Measurements from ENCODE around the gene GALNTL6. TPM values are rescaled to one million over a fixed set of nuclear protein-coding genes. Genes with fewer than 3 reads are reported as not detected.

The GALNTL6 gene
- polyA plus RNA-seq, 4 donors = 0.30 to 0.45 (median 0.31) TPM; not detected in 1

DNA sequence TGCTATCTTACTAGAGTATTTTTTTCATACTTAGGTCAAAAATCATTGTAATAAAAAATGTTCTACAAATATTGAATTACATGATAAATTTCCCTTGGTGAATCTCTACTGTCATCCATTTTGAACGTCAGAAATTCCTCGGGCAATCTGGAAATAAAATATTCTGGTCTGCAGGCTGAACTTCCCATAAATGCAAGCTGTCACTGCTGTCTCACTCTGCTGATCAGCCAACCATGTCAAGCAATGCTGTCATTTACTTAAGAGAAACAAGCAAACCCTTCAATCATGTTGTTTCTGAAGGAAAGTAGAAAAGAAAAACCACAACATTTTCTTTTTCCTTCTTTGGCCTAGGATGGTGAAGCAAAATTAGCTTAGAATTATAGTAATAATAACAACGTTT is 841.3 kb downstream of the GALNTL6 start:
- no peaks in the 10 kb centered on the region for H3K36me3 ChIP-seq (ENCODE audit: control insufficient read depth in 3 of 3, insufficient read depth in 2 of 3, low read depth in 1 of 3, low read length in 3 of 3)
- no peak overlapping the region for H3K27ac ChIP-seq (ENCODE audit: low read depth in 1 of 3, low read length in 2 of 3)
- H3K4me3 ChIP-seq (ENCODE audit: low read depth in 1 of 3, low read length in 3 of 3) = no peak overlapping the region
- 71 to 73% (median 72%) methylated on average over 3 of the region's 3 CpGs for WGBS, 3 donors
- DNase-seq (no peak), FAIRE-seq (no peak)
- no peaks in the 10 kb centered on the region for H3K27me3 ChIP-seq (ENCODE audit: control insufficient read depth in 3 of 3, insufficient read depth in 3 of 3, low read length in 3 of 3)
- no peaks in the 10 kb centered on the region for H3K9me3 ChIP-seq (ENCODE audit: control insufficient read depth in 2 of 2, insufficient read depth in 1 of 2, low read depth in 1 of 2, low read length in 1 of 2)
- H3K4me1 ChIP-seq (ENCODE audit: control insufficient read depth in 3 of 3, insufficient read depth in 2 of 3, low read depth in 1 of 3, low read length in 2 of 3) = peaks cover 0 to 11% (median 0%) of the 10 kb centered on the region in 3 donors

GRCh38 chr4:172656055-172656454 is 842.9 kb downstream of the GALNTL6 start:
- 22 to 66% (median 34%) methylated on average over 5 of the region's 5 CpGs for WGBS, 3 donors
- no peak overlapping the region for H3K4me3 ChIP-seq (ENCODE audit: low read depth in 1 of 3, low read length in 3 of 3)
- H3K27me3 ChIP-seq (ENCODE audit: control insufficient read depth in 3 of 3, insufficient read depth in 3 of 3, low read length in 3 of 3) = no peaks in the 10 kb centered on the region
- no peak overlapping the region for H3K27ac ChIP-seq (ENCODE audit: low read depth in 1 of 3, low read length in 2 of 3)
- peak in 1 of 2 donors; percentile 66 for DNase-seq
- no peak for FAIRE-seq
- H3K9me3 ChIP-seq (ENCODE audit: control insufficient read depth in 2 of 2, insufficient read depth in 1 of 2, low read depth in 1 of 2, low read length in 1 of 2) = no peaks in the 10 kb centered on the region
- H3K36me3 ChIP-seq (ENCODE audit: control insufficient read depth in 3 of 3, insufficient read depth in 2 of 3, low read depth in 1 of 3, low read length in 3 of 3) = no peaks in the 10 kb centered on the region
- peaks cover 0 to 17% (median 0%) of the 10 kb centered on the region in 3 donors for H3K4me1 ChIP-seq (ENCODE audit: control insufficient read depth in 3 of 3, insufficient read depth in 2 of 3, low read depth in 1 of 3, low read length in 2 of 3)

- H3K9me3 ChIP-seq (ENCODE audit: control insufficient read depth in 2 of 2, insufficient read depth in 1 of 2, low read depth in 1 of 2, low read length in 1 of 2) = no peaks in the 10 kb centered on the region
- H3K27me3 ChIP-seq (ENCODE audit: control insufficient read depth in 3 of 3, insufficient read depth in 3 of 3, low read length in 3 of 3) = no peaks in the 10 kb centered on the region
- H3K27ac ChIP-seq (ENCODE audit: low read depth in 1 of 3, low read length in 2 of 3) = peak overlapping the region in 1 of 3 donors; percentile 60
- FAIRE-seq = no peak
- no peak overlapping the region for H3K4me3 ChIP-seq (ENCODE audit: low read depth in 1 of 3, low read length in 3 of 3)
- 84 to 91% (median 87%) methylated on average over 6 of the region's 6 CpGs for WGBS, 3 donors
- peaks cover 0 to 12% (median 0%) of the 10 kb centered on the region in 3 donors for H3K4me1 ChIP-seq (ENCODE audit: control insufficient read depth in 3 of 3, insufficient read depth in 2 of 3, low read depth in 1 of 3, low read length in 2 of 3)
- DNase-seq = peak in 1 of 2 donors; percentile 43
- no peaks in the 10 kb centered on the region for H3K36me3 ChIP-seq (ENCODE audit: control insufficient read depth in 3 of 3, insufficient read depth in 2 of 3, low read depth in 1 of 3, low read length in 3 of 3)
Measured at GRCh38 chr4:172657081-172657480, 843.9 kb downstream of the GALNTL6 start.

DNA sequence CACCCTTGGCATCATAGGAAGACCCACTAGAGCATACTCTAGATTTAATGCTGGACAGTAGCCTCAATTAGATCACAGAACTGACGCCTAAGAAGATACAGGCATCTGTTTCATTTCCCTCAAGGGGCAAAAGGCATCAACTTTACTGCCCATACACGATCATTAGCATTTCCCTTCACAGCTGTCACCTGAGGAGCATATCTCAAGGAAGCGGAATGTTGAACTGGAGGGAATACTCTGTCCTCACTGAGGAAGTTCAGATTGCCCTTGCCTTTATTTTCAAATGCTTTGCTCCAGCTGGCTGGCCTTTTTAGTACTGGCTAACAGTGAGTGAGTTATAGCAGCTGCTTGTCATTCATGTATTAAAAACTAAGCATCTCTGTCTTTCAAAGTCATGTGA is 847.0 kb downstream of the GALNTL6 start:
- Histone ChIP-seq H3K27ac (ENCODE audit: low read depth in 1 of 3, low read length in 2 of 3) (peak overlapping the region in 1 of 3 donors; percentile 13), H3K9me3 (ENCODE audit: control insufficient read depth in 2 of 2, insufficient read depth in 1 of 2, low read depth in 1 of 2, low read length in 1 of 2) (no peaks in the 10 kb centered on the region), H3K4me3 (ENCODE audit: low read depth in 1 of 3, low read length in 3 of 3) (no peak overlapping the region), H3K4me1 (ENCODE audit: control insufficient read depth in 3 of 3, insufficient read depth in 2 of 3, low read depth in 1 of 3, low read length in 2 of 3) (peaks cover 0 to 12% (median 0%) of the 10 kb centered on the region in 3 donors), H3K27me3 (ENCODE audit: control insufficient read depth in 3 of 3, insufficient read depth in 3 of 3, low read length in 3 of 3) (no peaks in the 10 kb centered on the region), H3K36me3 (ENCODE audit: control insufficient read depth in 3 of 3, insufficient read depth in 2 of 3, low read depth in 1 of 3, low read length in 3 of 3) (no peaks in the 10 kb centered on the region)
- WGBS, 3 donors = 14 to 40% (median 22%) methylated on average over 3 of the region's 3 CpGs
- DNase-seq (peak; percentile 40 to 67), FAIRE-seq (no peak)

- no peaks in the 10 kb centered on the region for H3K36me3 ChIP-seq (ENCODE audit: control insufficient read depth in 3 of 3, insufficient read depth in 2 of 3, low read depth in 1 of 3, low read length in 3 of 3)
Measured at GRCh38 chr4:172662113-172662512, 848.9 kb downstream of the GALNTL6 start.

GRCh38 chr4:172666711-172667368 is 853.6 kb downstream of the GALNTL6 start:
- Histone ChIP-seq H3K27ac (ENCODE audit: low read depth in 1 of 3, low read length in 2 of 3) (no peak overlapping the region), H3K36me3 (ENCODE audit: control insufficient read depth in 3 of 3, insufficient read depth in 2 of 3, low read depth in 1 of 3, low read length in 3 of 3) (no peaks in the 10 kb centered on the region), H3K27me3 (ENCODE audit: control insufficient read depth in 3 of 3, insufficient read depth in 3 of 3, low read length in 3 of 3) (no peaks in the 10 kb centered on the region), H3K4me3 (ENCODE audit: low read depth in 1 of 3, low read length in 3 of 3) (no peak overlapping the region), H3K9me3 (ENCODE audit: control insufficient read depth in 2 of 2, insufficient read depth in 1 of 2, low read depth in 1 of 2, low read length in 1 of 2) (no peaks in the 10 kb centered on the region), H3K4me1 (ENCODE audit: control insufficient read depth in 3 of 3, insufficient read depth in 2 of 3, low read depth in 1 of 3, low read length in 2 of 3) (no peaks in the 10 kb centered on the region)
- FAIRE-seq = no peak
- DNase-seq = no peak
- WGBS, 3 donors = 86 to 94% (median 88%) methylated on average over 6 of the region's 6 CpGs

More at GRCh38 chr4:172662113-172662512, 848.9 kb downstream of the GALNTL6 start:
- FAIRE-seq = no peak
- DNase-seq = no peak
- WGBS, 3 donors = 87 to 96% (median 91%) methylated on average over 3 of the region's 3 CpGs
- no peak overlapping the region for H3K4me3 ChIP-seq (ENCODE audit: low read depth in 1 of 3, low read length in 3 of 3)
- H3K4me1 ChIP-seq (ENCODE audit: control insufficient read depth in 3 of 3, insufficient read depth in 2 of 3, low read depth in 1 of 3, low read length in 2 of 3) = peaks cover 0 to 7% (median 0%) of the 10 kb centered on the region in 3 donors
- H3K27ac ChIP-seq (ENCODE audit: low read depth in 1 of 3, low read length in 2 of 3) = no peak overlapping the region
- H3K9me3 ChIP-seq (ENCODE audit: control insufficient read depth in 2 of 2, insufficient read depth in 1 of 2, low read depth in 1 of 2, low read length in 1 of 2) = no peaks in the 10 kb centered on the region
- H3K27me3 ChIP-seq (ENCODE audit: control insufficient read depth in 3 of 3, insufficient read depth in 3 of 3, low read length in 3 of 3) = no peaks in the 10 kb centered on the region

GRCh38 chr4:172674811-172675210 is 861.6 kb downstream of the GALNTL6 start:
- no peak overlapping the region for H3K27ac ChIP-seq (ENCODE audit: low read depth in 1 of 3, low read length in 2 of 3)
- no peaks in the 10 kb centered on the region for H3K36me3 ChIP-seq (ENCODE audit: control insufficient read depth in 3 of 3, insufficient read depth in 2 of 3, low read depth in 1 of 3, low read length in 3 of 3)
- H3K4me1 ChIP-seq (ENCODE audit: control insufficient read depth in 3 of 3, insufficient read depth in 2 of 3, low read depth in 1 of 3, low read length in 2 of 3) = no peaks in the 10 kb centered on the region
- H3K27me3 ChIP-seq (ENCODE audit: control insufficient read depth in 3 of 3, insufficient read depth in 3 of 3, low read length in 3 of 3) = no peaks in the 10 kb centered on the region
- FAIRE-seq = no peak
- no peak overlapping the region for H3K4me3 ChIP-seq (ENCODE audit: low read depth in 1 of 3, low read length in 3 of 3)
- DNase-seq = no peak
- H3K9me3 ChIP-seq (ENCODE audit: control insufficient read depth in 2 of 2, insufficient read depth in 1 of 2, low read depth in 1 of 2, low read length in 1 of 2) = no peaks in the 10 kb centered on the region

- DNase-seq = no peak
- no peak for FAIRE-seq
- Histone ChIP-seq H3K9me3 (ENCODE audit: control insufficient read depth in 2 of 2, insufficient read depth in 1 of 2, low read depth in 1 of 2, low read length in 1 of 2) (no peaks in the 10 kb centered on the region), H3K4me1 (ENCODE audit: control insufficient read depth in 3 of 3, insufficient read depth in 2 of 3, low read depth in 1 of 3, low read length in 2 of 3) (no peaks in the 10 kb centered on the region), H3K36me3 (ENCODE audit: control insufficient read depth in 3 of 3, insufficient read depth in 2 of 3, low read depth in 1 of 3, low read length in 3 of 3) (no peaks in the 10 kb centered on the region), H3K4me3 (ENCODE audit: low read depth in 1 of 3, low read length in 3 of 3) (no peak overlapping the region), H3K27ac (ENCODE audit: low read depth in 1 of 3, low read length in 2 of 3) (no peak overlapping the region), H3K27me3 (ENCODE audit: control insufficient read depth in 3 of 3, insufficient read depth in 3 of 3, low read length in 3 of 3) (no peaks in the 10 kb centered on the region)
- 92 to 100% (median 97%) methylated on average over 1 of the region's 1 CpG for WGBS, 3 donors
Measured at GRCh38 chr4:172675232-172675631, 862.0 kb downstream of the GALNTL6 start.

GRCh38 chr4:172680691-172681090 is 867.5 kb downstream of the GALNTL6 start:
- DNase-seq = peak; percentile 8 to 12
- no peak for FAIRE-seq
- no peaks in the 10 kb centered on the region for H3K4me1 ChIP-seq (ENCODE audit: control insufficient read depth in 3 of 3, insufficient read depth in 2 of 3, low read depth in 1 of 3, low read length in 2 of 3)
- no peak overlapping the region for H3K27ac ChIP-seq (ENCODE audit: low read depth in 1 of 3, low read length in 2 of 3)
- H3K9me3 ChIP-seq (ENCODE audit: control insufficient read depth in 2 of 2, insufficient read depth in 1 of 2, low read depth in 1 of 2, low read length in 1 of 2) = no peaks in the 10 kb centered on the region
- no peaks in the 10 kb centered on the region for H3K27me3 ChIP-seq (ENCODE audit: control insufficient read depth in 3 of 3, insufficient read depth in 3 of 3, low read length in 3 of 3)
- no peak overlapping the region for H3K4me3 ChIP-seq (ENCODE audit: low read depth in 1 of 3, low read length in 3 of 3)
- no peaks in the 10 kb centered on the region for H3K36me3 ChIP-seq (ENCODE audit: control insufficient read depth in 3 of 3, insufficient read depth in 2 of 3, low read depth in 1 of 3, low read length in 3 of 3)

Data from small intestine (tissue), 7 donors.